ENCODE data around the gene UBTD1.

The UBTD1 gene

DNA sequence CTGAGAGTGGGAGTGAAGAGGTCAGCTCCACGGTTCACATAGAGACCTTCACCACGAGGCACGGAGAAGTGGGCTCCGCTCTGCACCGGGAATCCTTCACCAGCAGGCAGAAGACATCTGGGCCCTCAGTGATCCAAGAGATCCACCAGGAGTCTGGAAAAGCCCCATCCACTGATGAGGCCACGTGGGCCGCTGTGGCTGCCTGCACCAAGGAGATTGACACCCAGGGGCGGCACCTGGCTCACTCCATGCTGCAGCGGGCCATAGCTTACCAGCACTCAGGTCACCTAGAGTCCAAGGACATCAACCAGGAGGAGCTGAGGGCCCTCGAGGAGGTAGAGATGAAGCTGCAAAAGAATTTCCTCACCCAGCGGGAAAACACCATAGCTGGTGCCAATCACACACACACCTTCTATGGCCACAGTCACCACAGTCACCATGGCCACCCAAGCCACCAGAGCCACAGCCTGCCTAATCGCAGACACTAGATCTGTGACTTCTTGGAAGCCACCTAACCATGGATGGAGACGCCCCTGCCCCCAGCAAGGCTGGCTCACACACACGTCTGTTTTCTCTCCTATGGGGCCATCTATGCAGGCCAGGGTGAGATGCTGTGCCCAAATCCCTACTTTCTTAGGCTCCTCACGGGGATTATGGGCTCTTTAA lies 91.5 kb downstream of the UBTD1 start:
- no peak for DNase-seq

GRCh38 chr10:97590748-97591495 lies 92.2 kb downstream of the UBTD1 start:
- no peak for DNase-seq

DNA sequence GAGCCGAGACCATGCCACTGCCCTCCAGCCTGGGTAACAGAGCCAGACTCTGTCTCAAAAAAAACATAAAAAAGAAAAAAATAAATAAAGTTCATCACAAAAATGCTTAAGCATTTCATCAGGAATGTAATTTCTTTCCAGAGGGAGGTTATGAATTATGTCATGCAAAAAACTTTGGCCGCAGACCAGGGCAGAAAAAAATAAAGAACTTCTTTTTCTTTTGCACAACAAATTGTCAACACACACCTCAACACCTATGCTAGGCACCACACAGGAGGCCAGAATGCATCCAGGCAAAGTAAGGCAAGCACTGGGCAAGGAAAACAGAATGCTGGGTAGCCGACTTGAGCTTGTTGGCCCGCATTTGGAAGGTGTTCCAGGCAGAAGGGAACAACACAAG lies 94.7 kb downstream of the UBTD1 start:
- peak; percentile 38 for DNase-seq

GRCh38 chr10:97596101-97597082 lies 97.7 kb downstream of the UBTD1 start:
- peak; percentile 86 for DNase-seq

- no peak for DNase-seq
Measured at GRCh38 chr10:97597778-97598177, 99.1 kb downstream of the UBTD1 start.

- no peak for DNase-seq
Measured at GRCh38 chr10:97598407-97599271, 99.9 kb downstream of the UBTD1 start.

DNA sequence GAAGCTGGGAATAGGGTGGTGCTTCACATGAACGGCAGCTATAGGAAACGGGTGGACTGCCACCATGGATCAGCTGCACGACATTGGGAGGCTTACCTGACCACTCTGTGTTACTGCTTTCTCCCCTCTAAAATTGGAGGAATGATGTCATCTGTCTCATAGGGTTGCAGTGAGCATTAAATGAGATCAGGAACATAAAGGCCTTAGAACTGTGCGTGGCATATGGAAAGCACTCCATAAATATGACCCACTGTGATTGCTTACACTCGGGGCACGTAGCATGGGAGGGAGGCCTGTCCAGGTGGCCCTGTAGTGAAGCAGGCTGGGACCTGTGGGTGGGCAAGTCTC lies 100.5 kb downstream of the UBTD1 start:
- no peak for DNase-seq

- DNase-seq: no peak
Measured at GRCh38 chr10:97600616-97601015, 101.9 kb downstream of the UBTD1 start.

DNA sequence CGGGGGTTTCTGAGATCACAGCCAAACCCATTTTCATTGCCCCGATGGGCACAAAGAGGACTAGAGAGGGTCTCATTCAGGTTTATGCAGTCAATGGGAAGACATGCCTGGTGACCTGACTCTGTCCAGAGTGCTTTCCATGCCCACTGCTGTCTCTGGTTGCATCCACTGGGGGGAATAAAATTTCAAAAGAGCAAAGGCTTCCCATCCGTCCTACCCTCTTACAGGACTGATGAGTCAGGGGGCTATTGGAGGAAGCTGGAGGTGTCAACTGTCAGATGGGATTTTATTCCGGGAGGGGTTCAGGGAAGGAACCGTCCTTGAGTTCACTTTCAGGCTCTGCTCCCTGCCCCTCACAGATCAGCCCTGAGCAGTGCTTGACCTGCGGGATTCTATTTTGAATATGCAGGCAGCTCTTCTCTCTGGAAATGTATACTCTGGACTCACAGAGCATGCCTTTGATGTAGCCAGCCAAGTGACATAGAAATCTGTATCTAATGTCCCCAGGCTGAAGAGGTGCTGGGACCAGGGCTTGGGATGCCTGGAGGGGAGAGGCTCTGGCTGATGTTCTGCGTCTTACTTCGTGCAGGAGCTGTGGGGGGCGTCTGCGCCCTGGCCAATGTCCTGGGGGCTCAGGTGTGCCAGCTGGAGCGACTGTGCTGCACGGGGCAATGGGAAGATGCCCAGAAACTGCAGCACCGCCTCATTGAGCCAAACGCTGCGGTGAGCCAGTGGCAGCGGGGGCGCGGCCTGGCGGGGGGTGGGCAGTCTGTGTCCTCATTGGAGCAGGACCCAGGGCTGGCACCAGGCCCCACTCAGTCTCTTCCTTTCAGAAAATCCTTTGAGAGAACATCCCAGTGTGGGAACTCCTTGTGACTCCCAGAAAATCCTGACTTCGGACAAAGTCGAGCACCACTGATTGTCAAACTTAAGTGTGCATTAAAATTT lies 102.8 kb downstream of the UBTD1 start:
- no peak for DNase-seq

GRCh38 chr10:97607095-97607636 lies 108.4 kb downstream of the UBTD1 start:
- no peak for DNase-seq

- no peak for DNase-seq
Measured at GRCh38 chr10:97608991-97609561, 110.4 kb downstream of the UBTD1 start.

DNA sequence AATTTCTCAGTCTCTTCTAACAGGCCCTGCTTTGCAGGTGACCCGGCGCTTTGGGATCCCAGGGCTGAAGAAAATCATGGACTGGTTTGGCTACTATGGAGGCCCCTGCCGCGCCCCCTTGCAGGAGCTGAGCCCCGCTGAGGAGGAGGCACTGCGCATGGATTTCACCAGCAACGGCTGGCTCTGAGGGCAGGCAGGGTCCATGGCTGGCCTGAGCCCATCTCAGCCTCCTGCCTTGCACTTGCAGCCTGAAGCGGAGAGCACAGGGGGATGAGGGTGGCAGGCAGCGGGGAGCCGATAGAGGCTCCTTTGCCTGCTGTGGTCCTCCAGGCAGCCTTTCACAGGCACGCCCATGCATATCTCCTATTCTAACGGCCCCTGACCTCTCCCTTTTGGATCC lies 112.7 kb downstream of the UBTD1 start:
- no peak for DNase-seq

DNA sequence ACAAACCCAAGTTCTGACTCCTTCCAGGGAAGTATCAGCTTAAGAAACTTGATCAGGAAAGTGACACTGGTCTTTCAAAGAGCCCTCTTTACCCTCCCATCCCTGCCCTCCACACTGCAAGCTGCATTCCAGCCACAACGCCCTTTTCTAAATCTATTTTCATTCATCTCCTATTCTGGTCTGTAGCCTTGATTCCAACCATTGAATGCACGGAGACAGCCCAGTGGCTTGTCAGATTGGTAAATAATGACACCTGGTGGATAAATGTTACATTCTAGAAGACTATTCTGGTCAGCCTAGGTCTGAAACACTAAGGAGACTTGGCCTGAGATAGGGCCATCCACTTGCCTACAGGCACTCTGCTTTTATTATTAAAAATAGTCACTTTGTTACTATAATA lies 113.7 kb downstream of the UBTD1 start:
- DNase-seq: peak; percentile 50

- DNase-seq: no peak
Measured at GRCh38 chr10:97618285-97618684, 119.6 kb downstream of the UBTD1 start.

GRCh38 chr10:97618733-97619132 lies 120.0 kb downstream of the UBTD1 start:
- no peak for DNase-seq
